GM21447 (cell line): ENCODE data around the gene CACNA1C.

Experiments
- ATAC-seq: cut with Tn5 transposase; IDR thresholded peaks from one replicate; pipeline ENCODE4 v1.9.1; 2021; ENCODE audit not compliant: unreplicated experiment

The CACNA1C gene

DNA sequence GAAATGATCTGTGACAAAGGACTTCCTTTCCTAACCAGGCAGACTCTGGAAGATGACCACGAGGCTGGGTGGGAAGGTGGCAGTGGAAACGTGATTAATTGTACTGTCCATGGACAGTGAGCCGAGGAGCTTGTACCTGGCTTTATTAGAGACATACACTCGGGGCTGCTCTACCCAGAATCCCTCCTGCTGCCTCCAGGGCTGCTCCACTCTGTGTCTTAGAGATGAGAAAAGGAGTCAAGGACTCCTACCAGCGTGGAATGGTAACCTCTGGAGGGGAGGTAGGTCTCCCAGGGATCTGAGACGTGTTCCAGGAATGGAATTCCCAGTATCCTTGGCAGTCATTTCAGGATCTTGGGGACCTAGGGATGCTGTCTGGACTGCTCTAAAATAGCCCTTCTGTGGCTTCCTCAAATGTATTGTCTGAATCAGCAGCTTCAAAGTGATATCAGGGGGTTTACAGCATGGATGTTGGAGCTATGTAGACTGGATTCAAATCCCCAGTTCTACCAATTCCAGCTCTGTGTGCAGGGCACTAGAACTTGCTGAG lies 237.8 kb downstream of the CACNA1C start:
- ATAC-seq: no peak

- ATAC-seq: no peak
These were observed 238.5 kb downstream of the CACNA1C start for GRCh38 chr12:2291182-2291832.

DNA sequence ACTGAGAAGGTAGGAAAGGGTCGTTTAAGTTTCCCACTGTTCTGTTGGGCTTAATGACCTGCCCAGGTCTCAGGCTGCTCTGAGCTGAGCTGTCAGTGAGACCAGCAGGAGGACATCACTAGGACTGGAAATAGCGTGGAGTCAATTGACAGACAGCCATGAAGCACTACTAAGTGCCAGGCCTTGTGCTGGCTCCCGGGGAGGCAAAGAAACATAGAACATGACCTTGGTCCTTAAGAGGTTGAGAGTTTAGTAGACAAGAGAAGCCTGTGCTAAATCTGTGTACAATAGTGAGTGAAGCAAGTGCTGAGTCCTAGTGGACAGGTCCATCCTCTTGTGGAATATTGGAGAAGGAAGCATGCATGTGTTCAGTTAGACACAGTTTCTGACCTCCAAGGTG lies 239.2 kb downstream of the CACNA1C start:
- no peak for ATAC-seq

DNA sequence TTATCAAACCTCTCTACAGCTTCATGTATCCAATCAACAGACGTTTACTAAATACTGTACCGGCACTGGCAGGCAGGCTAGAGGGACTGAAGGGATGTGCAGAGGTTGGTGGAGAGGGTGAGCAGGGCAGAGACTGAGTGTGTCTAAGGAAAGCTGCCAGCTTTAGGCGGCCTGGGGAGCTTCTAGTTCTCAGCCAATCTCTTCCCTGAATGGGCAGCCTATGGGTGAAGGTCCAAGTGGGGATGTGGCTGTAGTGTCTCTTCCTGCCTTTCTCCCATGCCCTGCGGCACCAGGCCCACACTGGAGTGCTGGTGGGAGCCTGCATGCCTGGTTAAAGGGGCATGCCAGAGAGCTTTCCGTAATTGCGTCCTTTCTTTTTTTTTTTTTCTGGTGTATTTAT lies 239.8 kb downstream of the CACNA1C start:
- no peak for ATAC-seq

DNA sequence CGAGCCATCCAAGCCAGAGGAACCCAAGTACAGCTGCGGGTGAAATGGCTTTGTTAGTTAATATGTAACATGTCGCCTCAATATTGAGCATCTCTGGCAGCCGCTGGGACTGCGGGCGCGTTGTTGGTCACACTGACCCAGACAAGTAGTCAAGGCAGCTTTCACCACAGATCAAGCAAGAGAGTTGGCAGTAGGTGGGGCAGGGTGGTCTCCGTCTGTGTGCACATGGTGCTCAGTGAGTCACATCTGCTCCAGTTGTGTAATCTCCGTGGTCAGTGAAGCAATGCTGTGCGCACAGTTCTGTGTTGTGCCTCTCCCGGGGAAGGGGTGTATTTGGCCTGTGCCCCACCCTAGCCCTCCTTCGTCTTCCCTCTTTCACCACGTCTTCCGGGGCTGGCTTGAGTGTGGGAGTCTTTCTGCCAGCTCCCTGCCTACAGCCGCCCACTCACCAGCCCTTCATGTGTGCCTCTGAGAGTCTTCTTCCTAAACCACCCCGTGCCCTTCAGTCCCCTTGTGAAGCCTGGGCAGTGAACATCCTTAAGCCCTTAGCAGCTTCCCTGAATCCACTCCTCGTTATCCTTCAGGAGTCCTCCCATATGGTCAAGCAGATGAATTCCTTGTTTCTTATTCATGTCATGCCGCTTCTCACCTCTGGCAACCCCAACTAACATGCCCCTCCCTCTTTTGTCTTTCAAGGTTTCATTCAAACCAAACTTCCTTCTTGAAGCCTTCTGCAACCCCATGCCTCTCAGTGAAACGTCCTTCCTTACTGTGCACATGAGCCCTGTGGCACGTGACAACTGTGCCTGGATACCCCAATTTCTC lies 242.1 kb downstream of the CACNA1C start:
- ATAC-seq: no peak

DNA sequence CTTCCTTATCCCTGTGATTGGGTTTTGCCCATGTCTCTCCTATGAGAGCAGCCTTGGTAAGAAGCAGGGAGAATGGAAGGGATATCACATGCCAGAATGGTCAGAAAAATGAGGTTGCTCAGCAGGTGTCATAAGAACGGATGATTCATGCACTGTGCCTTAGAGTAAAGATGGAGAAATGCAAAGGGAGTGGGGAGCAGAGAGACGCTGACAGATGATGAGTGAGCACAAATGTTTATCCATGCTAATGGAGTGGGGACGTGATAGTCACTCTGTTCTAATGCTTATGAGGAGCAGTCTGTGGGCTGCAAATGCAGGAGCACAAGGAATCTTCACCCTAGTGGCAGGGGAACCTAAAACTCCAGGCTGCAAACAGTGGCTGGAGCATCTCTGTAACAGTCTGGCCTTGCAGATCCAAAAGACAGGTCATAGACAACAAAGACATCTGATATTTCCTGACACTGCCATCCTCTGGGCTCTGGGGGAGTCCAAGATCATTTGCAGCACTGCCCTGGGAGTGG lies 243.2 kb downstream of the CACNA1C start:
- no peak for ATAC-seq

- ATAC-seq: no peak
These were observed 244.2 kb downstream of the CACNA1C start for GRCh38 chr12:2297004-2297403.

GRCh38 chr12:2297658-2298057 lies 244.9 kb downstream of the CACNA1C start:
- ATAC-seq: no peak

DNA sequence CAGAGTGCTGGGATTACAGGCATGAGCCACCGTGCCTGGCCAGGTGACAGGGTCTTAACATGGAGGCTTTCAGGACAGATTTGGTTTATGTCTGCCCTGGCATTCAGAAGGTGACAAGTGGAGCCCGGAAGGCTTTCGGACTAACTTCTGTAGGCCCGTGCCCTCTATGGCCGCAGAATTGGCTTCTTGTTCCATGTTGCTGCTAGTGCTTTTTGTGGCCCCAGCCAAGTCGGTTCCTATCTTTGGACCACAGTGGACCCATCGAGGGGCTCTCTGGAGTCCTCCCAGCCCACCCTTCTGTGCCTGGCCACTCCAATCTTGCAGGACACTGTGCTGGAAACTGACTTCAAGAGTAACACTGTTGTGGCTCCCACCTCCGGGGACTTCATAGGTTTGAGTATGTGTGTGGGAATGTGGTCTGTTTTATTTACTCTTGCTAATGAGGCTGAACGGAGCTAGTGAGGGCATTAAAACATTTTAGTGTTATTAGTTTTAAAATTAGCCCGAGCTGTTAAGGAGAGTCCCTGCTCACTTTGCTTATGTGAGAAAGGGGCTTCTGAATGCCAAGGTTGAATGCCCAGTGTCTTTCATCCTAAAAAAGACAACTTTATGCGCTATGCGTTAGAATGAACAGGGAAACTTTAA lies 245.9 kb downstream of the CACNA1C start:
- no peak for ATAC-seq

GRCh38 chr12:2299206-2299605 lies 246.4 kb downstream of the CACNA1C start:
- ATAC-seq: no peak

GRCh38 chr12:2300168-2300567 lies 247.4 kb downstream of the CACNA1C start:
- no peak for ATAC-seq

- no peak for ATAC-seq
These were observed 248.1 kb downstream of the CACNA1C start for GRCh38 chr12:2300886-2301285.

GRCh38 chr12:2301531-2302461 lies 249.0 kb downstream of the CACNA1C start:
- no peak for ATAC-seq

- ATAC-seq: no peak
These were observed 250.2 kb downstream of the CACNA1C start for GRCh38 chr12:2302711-2303580.

DNA sequence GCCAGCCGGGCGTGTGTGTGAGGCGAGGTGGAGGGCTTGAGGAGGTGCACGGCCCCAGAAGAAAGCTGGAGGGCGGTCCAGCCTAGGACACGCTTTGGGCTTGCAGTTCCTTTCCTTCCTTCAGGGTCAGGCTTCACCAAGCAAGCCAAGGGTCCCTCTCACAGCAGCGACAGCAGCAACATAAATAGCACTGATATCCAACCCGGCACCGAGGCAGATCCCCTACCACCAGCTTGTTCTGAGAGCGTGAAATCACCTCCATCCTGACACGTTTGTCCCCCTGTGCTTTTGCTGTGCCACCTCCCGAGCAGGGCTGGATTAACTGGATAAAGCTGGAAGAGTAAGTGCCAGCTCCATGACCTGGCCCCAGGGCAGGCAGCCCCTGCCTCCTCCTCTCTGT lies 251.4 kb downstream of the CACNA1C start:
- ATAC-seq: no peak

GRCh38 chr12:2306012-2306411 lies 253.2 kb downstream of the CACNA1C start:
- ATAC-seq: no peak

DNA sequence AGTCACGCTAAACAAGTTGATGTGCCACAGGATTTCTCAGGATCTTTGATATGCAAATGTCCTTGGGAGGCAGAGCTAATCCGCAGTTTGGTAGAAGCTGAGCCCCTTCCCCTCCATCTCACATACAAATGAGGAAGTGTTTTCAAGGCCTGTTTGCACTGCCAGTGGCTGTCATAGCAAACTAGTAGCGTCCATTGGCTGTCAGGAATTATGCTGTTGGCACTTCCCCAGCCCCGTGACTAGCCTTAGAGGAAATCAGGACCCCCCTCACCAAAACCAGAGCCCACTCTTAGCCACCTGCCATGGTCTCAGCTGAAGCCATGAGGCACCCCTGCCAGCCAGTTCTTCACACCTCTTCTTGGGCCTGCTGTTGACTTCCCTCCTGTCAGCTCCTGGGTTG lies 253.9 kb downstream of the CACNA1C start:
- ATAC-seq: no peak

- ATAC-seq: no peak
These were observed 254.8 kb downstream of the CACNA1C start for GRCh38 chr12:2307550-2307949.

- ATAC-seq: no peak
These were observed 256.9 kb downstream of the CACNA1C start for GRCh38 chr12:2309647-2310046.
